GM18907 (cell line): ENCODE measurements around the gene CCL5.

Experiments used
- ATAC-seq: cut with Tn5 transposase; IDR thresholded peaks from one replicate; pipeline ENCODE4 v1.9.1; 2021; ENCODE audit warnings: mild to moderate bottlenecking, moderate library complexity; ENCODE audit not compliant: unreplicated experiment

CCL5 gene

GRCh38 chr17:35879773-35880654, at the start of gene CCL5:
TSS of gene CCL5 (minus strand) at chr17:35880360.
- ATAC-seq: peak; percentile 89

- ATAC-seq: no peak
Observed at GRCh38 chr17:35927714-35928113, 47.6 kb upstream of the CCL5 start.

GRCh38 chr17:35923609-35924114, 43.5 kb upstream of the CCL5 start:
- ATAC-seq: no peak

- no peak for ATAC-seq
Observed at GRCh38 chr17:35920229-35920628, 40.1 kb upstream of the CCL5 start.

- no peak for ATAC-seq
Observed at GRCh38 chr17:35918665-35919064, 38.5 kb upstream of the CCL5 start.

GRCh38 chr17:35917519-35918213, 37.5 kb upstream of the CCL5 start:
- no peak for ATAC-seq

- ATAC-seq: no peak
Observed at GRCh38 chr17:35915153-35915964, 35.2 kb upstream of the CCL5 start.

GRCh38 chr17:35914354-35914753, 34.2 kb upstream of the CCL5 start:
- no peak for ATAC-seq

GRCh38 chr17:35913609-35914008, 33.4 kb upstream of the CCL5 start:
- no peak for ATAC-seq

GRCh38 chr17:35912942-35913341, 32.8 kb upstream of the CCL5 start:
- no peak for ATAC-seq

GRCh38 chr17:35912339-35912912, 32.3 kb upstream of the CCL5 start:
- ATAC-seq: no peak

GRCh38 chr17:35909408-35909807, 29.2 kb upstream of the CCL5 start:
- ATAC-seq: no peak

- ATAC-seq: no peak
Observed at GRCh38 chr17:35907691-35908090, 27.5 kb upstream of the CCL5 start.

- no peak for ATAC-seq
Observed at GRCh38 chr17:35906926-35907637, 26.9 kb upstream of the CCL5 start.

GRCh38 chr17:35906191-35906925, 26.2 kb upstream of the CCL5 start:
- no peak for ATAC-seq

- ATAC-seq: no peak
Observed at GRCh38 chr17:35903451-35903850, 23.3 kb upstream of the CCL5 start.

GRCh38 chr17:35901631-35902175, 21.5 kb upstream of the CCL5 start:
- ATAC-seq: no peak

GRCh38 chr17:35900708-35901480, 20.7 kb upstream of the CCL5 start:
- no peak for ATAC-seq
